OCI-M1 (cell line): ENCODE data around the gene G3BP1.
"Not testable (repeated sequence)": the region's sequence is repeated elsewhere in the genome, so short reads cannot be mapped to it uniquely, and the experiment has no call there.

ENCODE experiments used
- DNase-seq: peaks from one replicate; lab custom pipeline; 2025; lab: John Stamatoyannopoulos, UW

G3BP1 gene

DNA sequence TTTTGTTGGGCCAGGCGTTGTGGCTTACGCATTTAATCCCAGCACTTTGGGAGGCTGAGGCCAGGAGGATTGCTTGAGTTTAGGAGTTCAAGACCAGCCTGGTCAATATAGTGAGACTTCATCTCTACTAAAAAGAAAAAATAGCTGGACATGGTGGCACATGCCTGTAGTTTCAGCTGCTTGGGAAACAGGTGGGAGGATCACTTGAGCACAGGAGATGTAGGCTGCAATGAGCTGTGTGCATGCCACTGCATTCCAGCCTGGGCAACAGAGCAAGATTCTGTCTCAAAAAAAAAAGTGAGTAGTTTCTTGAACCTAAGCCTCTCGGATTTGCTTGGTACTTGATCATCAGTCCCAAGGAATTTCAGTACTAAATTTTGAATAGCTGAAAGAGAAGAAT, 26.9 kb downstream of the G3BP1 start:
- DNase-seq: no peak

DNA sequence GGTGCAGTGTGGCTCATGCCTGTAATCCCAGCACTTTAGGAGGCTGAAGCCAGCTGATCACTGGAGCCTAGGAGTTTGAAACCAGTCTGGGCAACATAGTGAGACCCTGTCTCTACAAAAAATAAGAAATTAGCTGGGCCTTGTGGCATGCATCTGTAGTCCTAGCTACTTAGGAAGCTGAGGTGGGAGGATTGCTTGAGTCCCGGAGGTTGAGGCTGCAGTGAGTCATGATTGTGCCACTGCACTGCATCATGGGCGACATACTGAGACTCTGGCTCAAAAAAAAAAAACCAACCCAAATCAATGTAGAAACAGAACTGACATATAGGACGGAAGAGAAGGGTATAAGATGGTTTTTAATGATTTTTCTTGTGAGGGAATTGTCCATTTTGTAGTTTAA, 27.7 kb downstream of the G3BP1 start:
- DNase-seq: no peak

DNA sequence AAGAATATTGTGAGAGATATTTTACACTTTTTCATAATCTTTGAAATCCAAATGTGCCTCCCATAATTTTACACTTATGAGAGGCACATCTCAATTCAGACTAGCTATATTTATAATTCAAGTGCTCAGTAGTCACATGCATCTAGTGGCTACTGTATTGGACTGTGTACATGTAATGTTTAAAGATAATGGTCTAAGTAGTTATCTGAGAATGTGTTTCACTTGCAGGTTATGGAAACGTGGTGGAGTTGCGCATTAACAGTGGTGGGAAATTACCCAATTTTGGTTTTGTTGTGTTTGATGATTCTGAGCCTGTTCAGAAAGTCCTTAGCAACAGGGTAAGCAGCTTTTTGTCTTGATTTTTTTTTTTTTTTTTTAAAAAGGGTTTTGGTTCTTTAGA, 28.8 kb downstream of the G3BP1 start:
- DNase-seq: no peak

DNA sequence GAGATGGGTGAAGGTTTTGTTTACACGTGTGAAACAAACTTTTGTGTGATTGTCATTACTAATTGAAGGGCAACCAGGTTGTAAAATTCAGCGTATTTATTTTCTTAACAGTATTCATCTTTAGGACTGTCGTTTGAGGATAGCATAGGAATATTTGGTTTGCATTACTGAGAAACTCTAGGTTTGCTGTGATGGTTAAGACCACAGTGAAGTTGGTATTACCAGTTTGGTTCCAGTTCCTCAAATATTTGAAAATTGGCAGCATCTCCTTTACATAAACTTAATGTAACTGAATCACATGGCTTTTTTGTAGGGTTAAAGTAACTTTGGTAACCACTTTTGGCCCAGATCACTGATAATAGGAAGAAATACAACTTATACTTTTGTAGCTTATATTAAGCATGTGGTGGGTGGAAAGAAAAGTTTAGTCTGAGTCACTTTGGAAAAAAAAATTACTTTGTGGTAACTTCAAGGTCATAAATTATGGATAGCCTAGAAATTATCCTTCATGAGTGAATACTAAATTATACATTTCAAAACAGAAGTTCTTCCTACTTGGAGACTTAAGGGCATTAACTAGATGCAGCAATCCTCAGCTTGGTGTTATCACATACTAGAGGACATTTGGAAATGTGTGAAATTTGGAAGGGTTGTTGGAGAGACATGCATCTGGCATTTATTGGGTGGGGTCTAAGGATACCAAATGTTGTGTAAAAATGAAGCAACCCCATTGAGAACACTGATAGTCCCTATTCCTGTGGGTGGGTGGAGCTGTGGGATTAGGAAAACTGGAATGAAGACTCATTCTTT, 33.9 kb downstream of the G3BP1 start:
- peak; percentile 10 for DNase-seq

DNA sequence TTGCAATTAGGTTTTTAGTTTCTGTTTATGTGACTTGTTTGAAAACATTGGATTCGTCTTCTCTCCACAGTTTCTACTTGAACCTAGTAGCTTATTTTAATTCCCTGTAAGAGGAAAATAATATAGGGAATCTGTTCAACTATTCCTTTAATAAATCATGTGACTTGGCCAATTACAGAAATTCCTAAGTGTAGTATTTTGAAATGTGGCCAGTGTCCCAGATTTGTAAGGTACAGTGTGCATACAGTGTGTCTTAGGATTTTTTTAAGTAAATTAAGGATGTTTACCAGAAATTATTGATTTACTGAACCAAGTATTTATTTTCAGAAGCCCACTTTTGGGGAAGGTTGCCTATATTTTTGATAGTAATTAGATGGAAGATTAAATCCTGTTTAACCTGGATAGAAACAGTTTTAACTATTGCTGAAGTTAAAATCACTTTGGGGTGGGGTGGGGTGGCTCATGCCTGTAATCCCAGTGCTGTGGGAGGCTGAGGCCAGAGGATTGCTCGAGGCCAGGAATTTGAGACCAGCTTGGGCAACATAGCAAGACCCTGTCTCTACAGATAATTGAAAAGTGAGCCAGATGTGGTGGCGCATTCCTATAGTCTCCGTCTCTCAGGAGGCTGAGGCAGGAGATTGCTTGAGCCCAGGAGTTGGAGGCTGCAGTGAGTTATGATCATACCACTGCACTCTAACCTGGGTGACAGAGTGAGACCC, 36.9 kb downstream of the G3BP1 start:
- no peak for DNase-seq

DNA sequence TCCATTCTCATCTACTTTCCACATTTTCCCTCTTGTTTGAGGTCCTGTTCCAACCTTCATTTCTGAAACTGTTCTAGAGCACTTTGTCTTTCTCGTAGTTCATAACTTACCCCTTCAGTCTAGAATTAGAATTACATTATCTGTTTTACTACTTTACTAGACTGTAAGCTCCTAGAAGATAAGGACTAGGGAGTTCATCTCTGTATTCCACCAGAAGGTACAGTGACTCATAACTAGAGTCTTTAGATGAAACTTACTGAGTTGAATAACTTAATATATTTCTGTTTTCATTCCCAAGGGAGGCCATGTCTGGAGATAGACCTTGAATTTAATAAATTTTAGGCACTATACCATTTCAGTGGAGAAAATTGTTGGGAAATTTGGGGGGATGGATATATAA, 38.7 kb downstream of the G3BP1 start:
- peak; percentile 35 for DNase-seq

DNA sequence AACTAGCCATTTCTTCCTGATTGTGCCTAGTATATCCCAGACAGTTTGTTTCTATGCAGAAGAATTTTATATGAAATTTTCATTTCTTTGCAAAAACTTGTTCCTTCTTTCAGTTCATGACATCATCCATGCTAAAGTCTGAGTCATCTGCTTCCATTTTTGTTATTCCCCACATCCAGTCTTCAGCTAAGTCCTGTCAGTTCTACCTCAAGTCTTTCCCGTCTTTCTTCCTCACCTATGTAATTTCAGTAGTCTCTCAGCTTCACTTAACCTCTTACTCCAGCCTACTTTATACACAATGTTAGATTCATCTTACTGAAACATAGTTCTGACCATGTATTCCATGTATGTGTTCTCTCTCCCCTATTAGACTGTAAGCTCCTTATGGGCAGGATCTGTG, 39.1 kb downstream of the G3BP1 start:
- DNase-seq: no peak

DNA sequence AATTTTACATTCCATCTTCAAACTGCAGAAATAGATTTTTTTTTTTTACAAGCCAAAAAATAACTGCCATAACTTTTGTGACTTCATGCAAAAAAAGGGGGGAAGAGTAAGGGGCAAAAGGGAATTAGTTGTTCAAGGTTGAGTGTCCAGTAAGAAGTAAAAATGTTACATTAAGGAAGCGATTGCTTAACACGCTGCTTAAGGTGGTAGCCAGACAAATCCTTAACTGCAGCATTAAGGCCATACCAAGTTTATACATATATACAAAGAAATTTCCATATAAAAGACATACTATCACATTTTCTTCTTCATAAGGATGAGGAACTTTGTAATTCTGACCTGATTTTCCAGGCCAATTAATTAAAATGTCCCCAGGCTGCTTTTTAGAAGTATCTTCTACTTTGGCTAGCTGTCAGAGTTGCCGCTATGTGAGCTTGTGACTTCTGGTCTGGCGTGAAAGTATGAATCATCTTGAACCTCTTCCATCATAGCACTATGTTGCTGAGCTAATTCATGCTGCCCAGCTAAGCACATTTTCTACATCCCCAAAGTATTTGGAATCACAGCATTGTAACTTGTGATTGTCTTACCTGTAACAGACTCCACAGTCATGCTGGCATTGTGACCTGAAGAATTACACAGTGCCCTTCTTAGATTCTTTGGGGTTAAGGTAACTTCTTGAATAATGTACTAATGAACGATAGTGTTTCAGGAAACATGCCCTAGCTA, 40.0 kb downstream of the G3BP1 start:
- no peak for DNase-seq

DNA sequence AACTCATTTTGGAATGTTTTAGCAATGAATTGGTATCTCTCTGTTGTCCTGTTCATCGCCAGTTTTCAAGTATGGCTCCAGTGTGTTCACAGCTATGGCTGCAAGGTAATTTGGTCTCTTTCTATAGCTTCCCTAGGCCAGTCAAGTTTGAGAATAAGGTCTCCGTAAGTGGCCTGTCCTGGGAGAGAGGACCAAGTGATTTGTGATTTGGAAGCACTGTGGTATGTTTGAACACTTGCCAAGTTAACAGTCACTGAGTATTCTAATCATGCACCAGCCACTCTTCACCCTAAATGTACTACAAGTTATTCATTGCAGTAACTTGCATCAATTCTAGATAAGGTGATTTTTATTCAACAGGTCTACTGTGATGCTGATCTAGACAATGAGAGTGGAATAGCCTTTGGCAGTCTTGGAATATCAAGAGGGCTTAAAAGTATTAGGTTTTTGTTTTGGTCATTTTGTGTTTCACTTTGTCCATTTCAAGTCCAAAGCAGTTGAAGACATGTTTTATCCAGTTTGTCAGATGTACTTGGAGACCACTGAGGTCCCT, 41.1 kb downstream of the G3BP1 start:
- no peak for DNase-seq

DNA sequence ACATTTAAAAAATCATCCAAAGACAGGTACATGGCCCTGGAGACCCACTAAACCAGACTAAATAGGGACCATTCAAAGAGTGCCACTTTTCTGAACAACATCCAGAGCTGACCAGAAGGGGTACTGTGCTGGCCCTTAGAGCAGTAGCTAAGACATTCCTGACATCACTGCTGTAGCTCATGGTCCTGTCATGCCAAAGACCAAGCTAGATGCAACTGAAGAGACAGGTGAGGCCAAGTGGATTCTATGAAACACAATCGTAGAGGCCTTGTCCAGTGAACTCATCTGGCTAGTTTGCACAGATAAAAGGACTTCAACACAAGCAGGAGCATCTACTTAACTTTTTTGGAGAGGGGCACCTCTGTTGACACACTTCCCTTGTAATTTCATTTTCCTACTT, 43.3 kb downstream of the G3BP1 start:
- no peak for DNase-seq

DNA sequence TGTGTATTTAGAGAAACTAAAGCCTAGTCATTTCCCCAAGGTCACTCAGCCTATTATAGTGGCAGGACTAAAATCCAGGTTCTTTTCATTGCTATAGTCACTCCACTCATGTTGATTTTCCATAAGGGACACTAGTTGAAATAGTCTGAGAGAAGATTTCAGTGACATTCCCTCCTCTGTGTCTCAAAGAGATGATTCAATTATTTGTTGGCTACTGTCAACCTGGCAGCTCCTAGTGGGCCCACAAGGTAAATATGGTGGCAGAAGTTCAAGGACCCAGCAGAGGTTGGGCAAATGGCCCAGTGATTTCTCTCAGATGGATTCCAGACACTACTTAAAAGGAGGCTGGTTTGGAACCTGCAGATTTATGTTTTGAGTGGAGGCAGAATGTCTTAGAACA, 48.1 kb downstream of the G3BP1 start:
- DNase-seq: no peak

DNA sequence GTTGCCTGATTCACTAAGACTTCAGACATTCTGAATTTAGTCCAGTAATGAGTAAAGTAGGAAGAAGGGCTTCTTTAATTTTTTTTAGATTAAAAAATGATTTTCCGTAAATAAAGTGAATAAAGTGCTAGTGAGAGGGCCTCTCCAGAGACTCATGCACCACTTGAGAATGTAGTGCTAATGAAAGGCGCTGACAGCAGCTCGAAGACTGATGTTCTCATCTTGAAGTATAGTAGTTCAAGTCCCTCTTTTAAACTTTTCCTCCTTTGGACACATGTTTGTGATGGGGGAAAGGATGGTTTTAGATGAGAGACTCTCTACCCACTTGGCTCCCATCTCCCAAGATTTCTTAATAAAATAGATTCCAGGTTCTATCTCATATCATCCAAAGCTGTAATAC, 48.5 kb downstream of the G3BP1 start:
- no peak for DNase-seq

DNA sequence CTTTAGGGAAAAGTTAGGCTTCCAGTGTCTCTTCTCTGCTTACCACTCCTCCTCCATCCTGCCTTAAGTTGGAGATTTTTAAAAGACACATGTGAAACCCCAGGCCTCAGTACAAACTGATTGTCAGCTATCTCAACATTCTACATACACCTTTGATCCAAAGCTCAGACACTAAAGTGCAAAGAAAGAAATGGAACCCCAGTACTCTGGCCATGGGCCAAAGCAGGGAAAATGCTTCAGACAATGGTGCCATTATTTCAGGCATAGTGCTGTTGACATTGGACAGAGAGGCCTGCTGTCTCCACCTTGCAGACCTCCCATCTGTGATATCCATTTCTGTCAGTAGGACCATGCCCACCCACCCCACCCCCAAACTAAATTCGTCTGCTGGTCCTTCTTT, 49.1 kb downstream of the G3BP1 start:
- no peak for DNase-seq

DNA sequence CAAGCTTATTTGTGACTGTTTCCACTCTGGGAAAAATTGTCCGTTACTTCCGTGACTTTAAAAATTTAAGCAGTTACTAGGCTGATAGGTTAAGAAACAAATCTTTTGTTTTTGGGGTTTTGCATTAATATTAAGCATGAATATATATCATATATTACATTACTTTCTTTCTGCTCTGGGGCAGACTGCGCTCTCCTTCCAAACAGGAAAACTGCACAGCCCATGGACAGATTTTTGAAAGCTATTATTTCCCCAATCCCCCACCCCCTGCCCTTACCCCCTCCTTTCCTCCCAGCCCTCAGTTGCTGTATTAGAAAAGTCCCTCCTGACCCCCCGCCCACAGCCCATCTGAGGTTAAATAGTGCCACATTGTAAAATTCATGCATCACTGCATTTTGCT, 50.4 kb downstream of the G3BP1 start:
- DNase-seq: no peak

DNA sequence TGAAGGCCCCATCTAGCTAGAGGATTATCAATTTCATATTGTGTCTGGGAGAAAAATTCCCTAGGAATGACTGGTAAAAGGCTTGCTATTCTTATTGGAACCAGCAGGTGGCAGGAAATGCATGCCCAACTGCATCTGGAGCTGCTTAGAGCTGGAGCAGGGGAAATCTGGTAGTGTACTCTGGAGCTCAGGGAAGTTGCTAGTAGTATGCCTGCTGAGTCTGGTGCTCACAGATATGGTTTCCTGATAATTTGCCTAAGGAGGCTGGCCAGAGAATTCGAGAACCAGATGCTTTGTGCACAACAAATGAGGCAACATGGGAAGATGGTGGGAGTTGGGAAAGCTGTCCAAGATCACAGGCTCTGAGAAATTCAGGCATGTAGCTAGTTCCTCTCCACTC, 53.7 kb downstream of the G3BP1 start:
- DNase-seq: peak; percentile 62

DNA sequence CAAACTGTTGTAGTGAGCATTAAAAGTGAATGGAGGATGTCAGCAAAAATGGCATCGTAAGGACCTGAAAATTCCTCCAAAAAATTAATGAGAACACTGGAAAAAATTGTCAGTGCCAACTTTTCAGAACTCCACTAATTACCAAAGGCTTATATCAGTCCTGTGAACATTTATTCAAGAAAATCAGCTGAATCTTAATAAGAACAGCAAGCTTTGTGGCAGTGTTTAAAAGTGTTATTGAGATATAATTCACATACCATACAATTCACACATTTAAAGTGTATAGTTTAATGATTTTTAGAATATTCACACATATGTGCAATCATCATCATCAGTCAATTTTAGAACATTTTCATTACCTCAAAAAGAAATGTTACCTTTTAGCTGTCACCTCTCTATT, 57.6 kb downstream of the G3BP1 start:
- no peak for DNase-seq

DNA sequence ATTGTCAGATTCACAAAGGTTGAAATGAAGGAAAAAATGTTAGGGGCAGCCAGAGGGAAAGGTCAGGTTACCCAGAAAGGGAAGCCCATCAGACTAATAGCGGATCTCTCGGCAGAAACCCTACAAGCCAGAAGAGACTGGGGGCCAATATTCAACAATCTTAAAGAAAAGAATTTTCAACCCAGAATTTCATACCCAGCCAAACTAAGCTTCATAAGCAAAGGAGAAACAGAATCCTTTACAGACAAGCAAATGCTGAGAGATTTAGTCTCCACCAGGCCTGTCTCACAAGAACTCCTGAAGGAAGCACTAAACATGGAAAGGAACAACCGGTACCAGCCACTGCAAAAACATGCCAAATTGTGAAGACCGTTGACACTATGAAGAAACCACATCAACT, 61.1 kb downstream of the G3BP1 start:
- DNase-seq: not testable (repeated sequence)

DNA sequence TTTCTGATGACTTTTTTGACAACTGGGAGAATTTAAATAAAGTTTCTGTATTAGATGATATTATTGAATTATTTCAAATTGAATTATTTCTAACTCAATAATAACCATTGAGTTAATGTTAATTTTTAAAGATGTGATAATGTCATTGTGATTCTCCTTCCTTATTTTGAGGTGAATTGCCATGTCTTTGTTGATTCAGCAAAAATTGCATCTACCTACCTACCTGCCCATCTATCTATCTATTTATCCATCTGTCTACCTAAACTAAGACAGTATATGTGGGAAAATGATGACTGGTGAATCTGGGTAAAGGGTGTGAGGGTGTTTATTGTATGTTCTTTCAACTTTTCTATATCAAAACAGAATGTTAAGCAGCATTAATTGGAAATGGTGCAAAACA, 75.0 kb downstream of the G3BP1 start:
- DNase-seq: no peak

DNA sequence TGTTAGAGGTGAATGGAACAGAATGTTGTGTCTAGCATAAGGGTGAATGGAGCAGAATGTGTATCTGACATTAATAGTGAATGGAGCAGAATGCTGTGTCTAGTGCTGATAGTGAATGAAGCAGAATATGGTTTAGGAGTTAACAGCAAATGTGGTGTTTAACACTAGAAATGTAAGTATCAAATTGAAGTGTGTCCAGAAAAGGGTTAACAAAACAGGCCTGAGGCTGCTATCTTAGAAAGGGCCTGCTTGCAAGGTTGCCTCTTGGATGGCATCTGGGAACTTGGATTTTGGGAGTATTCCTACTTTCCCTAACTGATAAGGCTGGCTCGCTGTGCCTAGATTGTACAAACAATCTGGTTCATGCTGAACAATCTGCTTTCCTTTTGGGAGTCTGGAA, 76.1 kb downstream of the G3BP1 start:
- no peak for DNase-seq

DNA sequence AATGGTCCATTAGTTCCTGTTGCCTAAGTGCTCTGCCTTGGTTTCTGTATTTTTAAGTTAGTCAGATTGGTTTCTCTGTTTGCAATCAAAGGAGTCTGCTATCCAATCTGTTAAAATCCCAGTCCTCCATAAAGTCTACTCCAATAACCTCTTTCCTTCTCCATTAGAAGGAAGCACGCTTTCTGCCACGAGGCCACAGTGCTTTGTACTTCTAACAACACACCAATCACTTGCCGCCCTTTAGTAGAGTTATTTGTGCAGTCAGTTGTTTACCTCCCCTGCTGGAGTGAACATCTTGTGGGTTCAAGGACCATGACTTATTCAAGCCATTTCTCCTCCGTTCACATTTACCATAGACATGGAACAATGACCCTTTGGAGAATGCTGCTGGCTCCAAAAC, 83.9 kb downstream of the G3BP1 start:
- DNase-seq: no peak

DNA sequence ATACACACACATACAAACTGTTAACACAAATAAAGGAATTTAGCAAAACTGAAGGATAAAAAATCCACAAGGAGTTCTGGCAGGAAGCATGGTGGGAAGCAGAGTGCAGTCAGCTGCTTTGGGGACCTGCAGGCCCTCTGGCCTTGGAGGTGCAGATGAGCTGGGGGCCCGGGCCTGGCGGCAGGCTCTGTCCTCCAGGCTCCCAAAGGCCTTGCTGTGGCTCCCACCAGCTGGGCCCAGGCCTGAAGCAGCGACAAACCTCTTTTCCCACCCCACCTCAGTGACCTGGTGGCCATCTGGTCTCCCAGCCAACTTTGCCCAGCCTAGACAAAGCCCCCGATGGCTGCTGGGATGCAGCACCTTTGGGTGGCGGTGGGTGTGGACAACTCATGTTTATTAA, 85.1 kb downstream of the G3BP1 start:
- DNase-seq: no peak

DNA sequence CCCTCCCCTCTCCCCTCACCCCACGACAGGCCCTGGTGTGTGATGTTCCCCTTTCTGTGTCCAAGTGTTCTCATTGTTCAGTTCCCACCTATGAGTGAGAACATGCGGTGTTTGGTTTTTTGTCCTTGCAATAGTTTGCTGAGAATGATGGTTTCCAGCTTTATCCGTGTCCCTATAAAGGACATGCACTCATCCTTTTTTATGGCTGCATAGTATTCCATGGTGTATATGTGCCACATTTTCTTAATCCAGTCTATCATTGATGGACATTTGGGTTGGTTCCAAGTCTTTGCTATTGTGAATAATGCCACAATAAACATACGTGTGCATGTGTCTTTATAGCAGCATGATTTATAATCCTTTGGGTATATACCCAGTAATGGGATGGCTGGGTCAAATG, 89.1 kb downstream of the G3BP1 start:
- not testable (repeated sequence) for DNase-seq
